ENCODE measurements around the gene FAM193B.

- TF ChIP-seq EZH2 (IDR thresholded peaks at IDR 0.05; ENCODE audit: borderline replicate concordance, low read depth, low read length, poor library complexity, severe bottlenecking) = no peak
- no peak for TF ChIP-seq CTCF (conservative IDR thresholded peaks at IDR 0.05; ENCODE audit: low read depth, low read length)
Measured at GRCh38 chr5:177596775-177597238, 42.4 kb upstream of the FAM193B start.
